ENCODE results near the gene IFNGR2.
A peak's percentile ranks its signal among the peaks of the same experiment; 100 is the strongest.
"Not testable (repeated sequence)": the region's sequence is repeated elsewhere in the genome, so short reads cannot be mapped to it uniquely, and the experiment has no call there.

The IFNGR2 gene

GRCh38 chr21:33443194-33443593 lies 40.0 kb downstream of the IFNGR2 start:
- no peak for DNase-seq

DNA sequence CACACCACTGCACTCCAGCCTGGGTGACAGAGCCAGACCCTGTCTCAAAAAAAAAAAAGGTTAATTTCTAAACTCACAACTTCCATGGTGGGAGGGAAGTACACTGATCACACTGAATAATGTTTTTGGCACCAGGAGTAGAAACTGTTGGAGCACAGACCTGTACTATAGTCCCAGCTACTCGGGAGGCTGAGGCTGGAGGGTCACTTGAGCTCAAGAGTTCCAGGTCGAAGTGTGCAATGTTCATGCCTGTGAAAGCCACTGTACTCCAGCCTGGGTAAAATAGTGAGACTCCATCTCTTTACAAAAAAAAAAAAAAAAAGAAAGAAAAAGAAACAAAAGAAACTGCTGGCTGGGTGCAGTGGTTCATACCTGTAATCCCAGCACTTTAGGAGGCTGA lies 41.3 kb downstream of the IFNGR2 start:
- DNase-seq, result no peak

DNA sequence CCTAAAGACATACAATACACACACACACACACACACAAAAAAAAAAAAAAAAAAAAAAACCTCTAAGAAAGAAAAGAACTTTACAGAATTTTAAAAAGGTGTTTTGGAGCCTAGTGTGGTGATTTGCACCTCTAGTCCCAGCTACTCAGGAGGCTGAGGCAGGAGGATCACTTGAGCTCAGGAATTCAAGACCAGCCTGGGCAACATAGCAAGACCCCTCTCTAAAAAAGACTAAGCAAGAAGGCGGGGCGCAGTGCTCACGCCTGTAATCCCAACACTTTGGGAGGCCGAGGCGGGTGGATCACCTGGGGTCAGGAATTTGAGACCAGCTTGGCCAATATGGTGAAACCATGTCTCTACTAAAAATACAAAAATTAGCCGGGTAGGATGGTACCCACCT lies 43.4 kb downstream of the IFNGR2 start:
- not testable (repeated sequence) for DNase-seq

DNA sequence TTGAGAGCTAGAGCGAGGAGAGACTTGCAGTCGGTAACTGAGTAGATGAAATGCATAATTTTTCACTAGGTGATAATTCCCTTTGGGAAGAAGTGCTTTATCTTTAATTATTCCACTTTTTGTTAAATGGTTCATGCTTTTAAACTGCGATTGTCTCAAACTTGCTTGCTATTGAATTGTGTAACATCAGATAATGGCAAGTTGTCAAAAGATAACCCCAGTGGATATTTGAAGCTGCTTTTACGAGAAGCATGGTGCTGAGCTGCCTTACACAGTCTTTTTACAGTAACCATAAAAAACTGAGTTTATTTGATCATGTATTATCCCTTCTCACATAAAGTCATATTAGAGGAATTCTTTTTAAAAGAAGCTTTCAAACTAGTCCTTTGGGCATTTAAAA lies 46.4 kb downstream of the IFNGR2 start:
- DNase-seq, result no peak

DNA sequence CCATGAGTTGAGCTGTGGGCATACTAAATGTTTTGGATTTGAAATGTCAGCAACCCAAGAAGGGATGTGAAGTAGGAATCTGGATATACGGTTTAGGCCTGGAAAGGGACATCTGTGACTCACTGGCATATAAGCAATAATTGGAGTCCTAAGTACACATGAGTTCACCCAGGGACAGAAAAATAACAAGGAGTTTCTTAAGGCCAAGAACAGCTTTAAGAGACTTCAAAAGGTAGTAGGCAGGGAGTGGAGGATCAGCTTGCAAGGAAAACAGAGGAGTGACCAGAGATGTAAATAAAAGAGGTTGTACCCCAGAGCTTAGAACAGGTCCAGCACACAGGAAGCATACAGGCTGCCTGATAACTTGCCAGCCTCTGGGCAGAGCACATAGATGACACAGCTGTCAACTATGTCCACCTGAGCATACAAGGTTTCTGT lies 48.4 kb downstream of the IFNGR2 start:
- DNase-seq, result no peak

DNA sequence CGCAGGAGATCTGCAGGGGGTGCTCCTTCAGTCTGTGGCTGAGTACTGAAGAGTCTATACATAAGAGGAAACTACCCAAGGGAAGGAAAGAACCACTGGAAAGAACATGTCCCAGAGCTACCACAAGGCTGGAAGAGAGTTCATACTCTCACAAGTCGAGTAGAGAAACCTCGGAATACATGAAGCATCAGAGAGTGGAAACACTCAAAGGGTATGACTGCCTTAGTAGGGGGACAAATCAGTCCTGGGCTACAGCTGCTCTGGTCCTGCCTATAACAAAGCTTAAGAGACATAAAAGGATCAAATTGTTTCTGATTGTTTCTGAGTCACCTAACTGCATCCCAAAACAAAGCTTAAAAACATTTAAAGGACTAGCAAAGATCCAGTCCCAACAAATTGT lies 49.1 kb downstream of the IFNGR2 start:
- DNase-seq, result no peak

DNA sequence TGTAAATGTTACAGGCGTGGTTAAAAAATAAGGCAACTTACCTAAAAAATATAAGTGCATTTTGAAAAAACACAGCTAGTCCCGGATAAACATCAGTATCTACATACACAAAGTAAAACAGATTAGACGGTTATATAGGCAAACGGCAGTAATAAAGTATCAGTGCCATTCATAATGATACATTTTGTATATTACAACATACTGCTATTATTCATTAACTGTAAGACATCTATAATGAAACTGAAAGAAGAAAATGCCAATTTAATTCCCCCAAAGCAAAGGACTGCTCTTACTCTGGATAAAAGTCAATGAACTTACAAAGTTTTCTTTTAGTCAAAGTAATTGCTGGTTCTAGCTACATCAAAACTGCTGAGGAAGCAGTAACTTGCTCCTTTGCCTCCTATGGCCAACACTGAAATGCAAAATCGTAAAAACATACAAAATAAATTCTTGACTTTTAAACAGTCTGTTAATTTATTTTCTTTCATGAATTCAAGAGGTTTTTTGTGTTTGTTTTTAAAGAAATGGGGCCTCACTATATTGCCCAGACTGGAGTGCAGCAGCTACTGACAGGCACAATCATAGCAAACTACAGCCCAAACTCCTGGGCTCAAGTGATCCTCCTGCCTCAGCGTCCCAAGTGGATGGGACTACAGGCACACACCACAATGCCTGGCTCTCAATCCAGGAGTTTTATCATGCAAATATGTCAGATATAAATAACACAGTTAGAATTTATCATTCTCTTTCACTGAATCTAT lies 52.7 kb downstream of the IFNGR2 start:
- no peak for DNase-seq

- DNase-seq, result no peak
These were observed 55.6 kb downstream of the IFNGR2 start for GRCh38 chr21:33458861-33459260.

DNA sequence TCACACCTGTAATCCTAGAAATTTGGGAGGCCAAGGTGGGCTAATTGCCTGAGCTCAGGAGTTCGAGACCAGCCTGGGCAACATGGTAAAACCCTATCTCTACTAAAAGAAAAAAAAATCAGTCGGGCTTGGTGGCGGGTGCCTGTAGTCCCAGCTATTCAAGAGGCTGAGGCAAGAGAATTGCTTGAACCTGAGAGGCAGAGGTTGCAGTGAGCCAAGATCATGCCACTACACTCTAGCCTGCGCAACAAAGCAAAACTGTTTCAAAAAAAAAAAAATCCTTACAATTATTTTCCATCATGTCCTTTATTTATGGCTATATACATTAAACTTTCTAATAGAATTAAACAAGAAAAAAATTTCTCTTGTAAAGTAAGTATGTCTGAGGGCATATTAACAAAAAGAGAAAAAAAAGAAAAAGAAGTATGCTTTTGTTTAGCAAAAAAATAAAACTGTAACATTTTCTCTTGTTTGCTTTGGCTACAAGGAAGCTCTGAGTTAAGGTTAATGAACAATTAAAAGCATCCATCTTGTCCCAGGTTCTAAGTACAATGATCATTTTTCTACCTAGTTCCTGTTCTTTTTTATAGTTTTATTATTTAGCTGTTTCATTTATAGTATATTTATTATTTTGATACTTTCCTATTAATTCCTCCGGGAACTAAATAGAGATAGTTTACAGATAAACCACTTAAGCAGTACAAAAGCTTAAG lies 58.5 kb downstream of the IFNGR2 start:
- no peak for DNase-seq

- not testable (repeated sequence) for DNase-seq
These were observed 66.0 kb downstream of the IFNGR2 start for GRCh38 chr21:33469183-33469582.

DNA sequence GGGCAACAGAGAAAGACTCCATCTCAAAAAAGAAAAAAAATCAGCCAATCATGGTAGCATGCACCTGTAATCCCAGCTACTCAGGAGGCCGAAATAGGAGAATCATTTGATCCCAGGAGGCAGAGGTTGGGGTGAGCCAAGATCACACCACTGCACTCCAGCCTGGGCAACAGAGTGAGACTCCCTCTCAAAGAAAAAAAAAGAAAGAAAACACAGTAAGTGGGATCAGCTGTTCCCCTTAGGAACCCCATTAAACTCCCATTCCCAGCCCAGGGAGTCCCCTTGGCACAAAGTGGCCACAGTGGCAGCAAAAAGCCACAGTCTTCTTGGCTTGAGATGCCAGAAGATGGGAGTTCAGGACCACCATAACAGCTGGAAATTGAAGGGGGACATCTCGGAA lies 67.5 kb downstream of the IFNGR2 start:
- no peak for DNase-seq

GRCh38 chr21:33473344-33473743 lies 70.1 kb downstream of the IFNGR2 start:
- no peak for DNase-seq

DNA sequence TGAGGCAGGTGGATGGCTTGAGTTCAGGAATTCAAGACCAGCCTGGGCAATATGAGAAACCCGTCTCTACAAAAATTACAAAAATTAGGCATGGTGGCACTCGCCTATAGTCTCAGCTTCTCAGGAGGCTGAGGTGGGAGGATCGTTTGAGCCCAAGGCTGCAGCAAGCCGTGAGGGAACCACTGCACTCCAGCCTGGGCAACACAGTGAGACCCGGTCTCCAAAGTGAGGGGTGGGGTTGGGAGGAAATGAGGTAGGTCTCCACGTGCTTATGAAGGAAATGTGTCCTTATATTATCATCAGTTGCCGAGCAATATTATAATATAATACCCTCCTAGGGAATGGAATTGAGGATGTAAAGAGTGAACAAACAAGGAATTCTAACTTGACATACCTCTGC lies 73.9 kb downstream of the IFNGR2 start:
- no peak for DNase-seq

DNA sequence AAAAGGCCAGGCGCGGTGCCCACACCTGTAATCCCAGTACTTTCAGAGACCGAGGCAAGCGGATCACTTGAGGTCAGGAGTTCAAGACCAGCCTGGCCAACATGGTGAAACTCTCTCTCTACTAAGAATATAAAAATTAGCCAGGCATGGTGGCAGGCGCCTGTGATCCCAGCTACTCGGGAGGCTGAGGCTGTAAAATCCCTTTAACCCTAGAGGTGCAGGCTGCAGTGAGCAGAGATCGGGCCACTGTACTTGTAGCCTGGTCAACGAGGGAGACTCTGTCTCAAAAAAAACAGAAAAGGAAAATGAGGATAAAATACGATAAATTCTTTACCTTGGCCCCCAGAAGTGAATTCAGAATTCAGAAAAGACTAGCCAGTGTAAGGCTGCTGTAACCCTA lies 75.0 kb downstream of the IFNGR2 start:
- DNase-seq, result no peak

DNA sequence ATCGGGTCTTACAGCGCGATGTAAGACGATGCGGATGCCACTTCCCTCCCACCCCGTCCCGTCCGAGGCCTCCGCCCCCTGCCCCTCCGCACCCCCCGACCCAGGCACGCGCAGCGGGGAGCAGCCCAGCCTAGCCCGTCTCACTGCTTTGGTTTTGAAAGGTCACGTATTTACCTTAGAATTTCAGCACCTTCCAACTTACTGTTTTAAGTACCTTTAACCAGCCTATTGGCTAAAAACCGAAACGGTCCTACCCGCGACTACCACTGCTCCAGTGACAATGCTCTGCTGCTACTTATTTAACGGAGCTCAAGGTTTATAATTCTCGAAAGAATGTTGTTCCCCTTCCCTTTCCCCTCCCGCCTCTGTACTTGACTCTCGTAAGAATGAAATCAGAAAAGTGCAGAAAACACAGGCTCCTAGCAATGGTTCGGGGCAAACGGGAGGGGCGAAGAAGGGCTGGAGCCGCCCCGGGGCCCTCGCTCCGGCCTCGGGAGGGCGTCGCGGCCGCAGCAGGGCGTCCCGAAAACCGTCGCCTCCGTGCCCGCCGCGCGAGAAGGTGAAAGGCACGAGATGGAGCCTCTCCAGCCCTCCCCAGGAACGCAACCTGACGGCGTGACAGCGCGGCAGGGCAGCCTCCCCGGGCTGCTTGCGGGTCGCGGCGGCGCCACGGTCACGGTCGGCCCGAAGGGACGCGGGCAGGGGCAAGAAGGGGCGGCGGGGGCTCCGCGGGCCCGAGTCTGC lies 75.9 kb downstream of the IFNGR2 start:
- DNase-seq, result no peak

DNA sequence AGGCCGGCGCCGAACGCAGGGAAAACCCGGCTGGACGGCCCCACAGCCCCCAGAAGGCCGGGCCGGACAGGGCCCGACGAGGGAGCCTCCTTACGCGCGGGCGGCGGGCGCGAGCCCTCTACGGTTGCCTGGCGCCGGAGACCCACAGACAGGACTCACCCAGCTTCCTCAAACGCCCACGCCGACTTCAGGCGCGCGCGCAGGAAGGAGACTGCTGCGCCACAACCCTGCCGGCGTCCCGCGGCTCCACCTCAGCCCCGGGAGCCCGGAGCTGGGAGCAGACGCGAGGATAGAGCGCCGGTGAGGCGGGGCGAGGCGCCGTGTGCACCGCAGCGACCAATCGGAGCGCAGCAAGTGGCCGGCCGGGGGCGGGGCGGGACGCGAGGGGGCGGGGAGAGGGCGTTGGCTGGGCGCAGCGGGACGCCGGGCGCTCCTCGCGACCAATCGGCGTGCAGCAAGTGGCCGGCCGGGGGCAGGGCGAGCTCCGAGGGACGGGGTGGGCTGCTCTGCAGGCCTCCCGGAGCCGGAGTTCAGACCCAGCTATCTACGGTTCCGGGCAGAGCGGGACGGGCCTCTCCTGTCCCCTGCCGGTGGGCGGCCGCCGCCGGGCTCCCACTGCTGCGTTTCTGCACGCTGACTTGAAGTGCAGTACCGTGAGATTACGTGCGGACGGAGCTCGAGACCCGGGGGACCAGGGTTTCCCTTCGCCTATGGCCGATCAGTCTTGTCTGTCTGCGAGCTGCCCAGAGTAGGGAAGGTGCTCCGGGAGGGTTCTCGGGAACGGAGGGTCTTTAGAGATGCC lies 76.7 kb downstream of the IFNGR2 start, which contains the start of gene TMEM50B:
Gene TMEM50B, minus strand, starts transcription at position 296 of the 802 bp plus-strand sequence. CDS start 11,089 bp downstream, outside the sequence.
- DNase-seq, result peak; percentile 92

- no peak for DNase-seq
These were observed 77.4 kb downstream of the IFNGR2 start for GRCh38 chr21:33480481-33481103.

GRCh38 chr21:33481314-33481943 lies 78.2 kb downstream of the IFNGR2 start:
- no peak for DNase-seq

Data from NCI-H1417 treated with DMSO at 0.1 percent for 48 hours (cell line).